GM21825 (cell line): ENCODE data around the gene INTS1.
"Not testable (repeated sequence)": the region's sequence is repeated elsewhere in the genome, so short reads cannot be mapped to it uniquely, and the experiment has no call there.

Source experiments
- ATAC-seq: cut with Tn5 transposase; IDR thresholded peaks from one replicate; pipeline ENCODE4 v1.9.1; 2021; ENCODE audit warnings: mild to moderate bottlenecking, moderate library complexity; ENCODE audit not compliant: unreplicated experiment

INTS1 gene

DNA sequence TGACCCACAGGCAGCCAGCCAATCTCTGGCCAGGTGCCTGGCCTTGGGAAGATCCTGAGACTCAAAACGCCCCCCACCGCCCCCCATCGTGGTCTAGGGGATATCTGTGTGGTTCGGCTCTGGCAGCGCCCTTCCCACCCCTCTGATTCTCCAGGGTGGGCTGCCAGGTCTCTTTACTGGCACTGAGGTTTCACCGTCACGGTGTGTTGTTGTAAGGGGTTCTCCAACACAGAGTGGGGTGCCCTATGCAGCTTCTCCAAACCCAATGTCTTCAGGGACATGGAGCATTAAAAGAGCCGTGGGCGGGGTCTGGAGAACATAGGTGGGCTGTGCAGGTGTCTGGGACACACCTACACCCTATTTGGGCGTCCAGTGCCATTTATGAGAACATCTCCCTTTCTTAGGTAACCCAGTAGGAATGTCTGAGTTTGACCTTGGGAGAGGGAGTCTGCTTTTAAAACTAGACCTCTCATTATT lies 27.8 kb upstream of the INTS1 start:
- ATAC-seq, result no peak

GRCh38 chr7:1531263-1531978 lies 27.2 kb upstream of the INTS1 start:
- no peak for ATAC-seq

- no peak for ATAC-seq
These were observed 26.7 kb upstream of the INTS1 start for GRCh38 chr7:1530946-1531262.

- ATAC-seq, result no peak
These were observed 25.4 kb upstream of the INTS1 start for GRCh38 chr7:1529383-1530116.

- ATAC-seq, result no peak
These were observed 22.1 kb upstream of the INTS1 start for GRCh38 chr7:1526271-1526754.

GRCh38 chr7:1525409-1525808 lies 21.2 kb upstream of the INTS1 start:
- ATAC-seq, result no peak

DNA sequence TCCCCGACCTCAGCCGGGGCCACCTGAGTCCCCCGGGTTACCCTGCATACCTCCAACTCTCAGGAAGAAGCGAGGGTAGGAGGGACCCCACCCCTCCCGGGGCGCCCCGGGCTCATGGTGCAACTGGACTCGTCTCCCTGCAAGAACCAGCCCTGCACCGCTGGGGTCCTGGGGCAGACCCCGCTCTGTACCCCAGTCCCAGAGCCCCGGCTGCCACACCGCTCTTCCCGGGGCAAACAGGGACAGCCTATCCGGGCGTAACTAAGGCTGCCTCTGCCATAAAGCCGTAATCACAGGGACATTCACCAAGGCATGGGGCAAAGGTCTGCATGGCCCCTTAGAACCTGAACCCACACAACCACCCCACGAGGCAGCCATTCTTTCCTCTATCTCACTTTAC lies 19.7 kb upstream of the INTS1 start:
- no peak for ATAC-seq

DNA sequence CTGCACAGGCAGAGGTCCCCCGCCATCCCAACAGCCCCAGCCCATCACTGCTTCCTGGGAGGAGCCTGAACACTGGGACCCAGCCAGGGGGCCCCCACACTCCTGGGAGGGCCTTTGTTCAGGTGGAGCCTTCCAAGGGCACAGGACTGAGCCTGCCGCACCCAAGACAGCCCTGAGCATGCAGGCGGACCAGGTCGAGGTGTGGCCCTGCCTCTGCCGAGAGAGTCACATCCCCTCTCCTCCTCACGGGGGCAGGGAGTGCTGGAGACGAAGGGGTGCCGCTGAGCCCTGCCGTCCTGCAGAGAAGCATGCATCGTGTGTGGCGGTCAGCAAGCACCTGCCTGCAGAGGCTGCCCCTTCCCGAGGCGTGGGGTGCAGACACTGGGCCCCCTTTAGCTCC lies 19.0 kb upstream of the INTS1 start:
- ATAC-seq, result no peak

DNA sequence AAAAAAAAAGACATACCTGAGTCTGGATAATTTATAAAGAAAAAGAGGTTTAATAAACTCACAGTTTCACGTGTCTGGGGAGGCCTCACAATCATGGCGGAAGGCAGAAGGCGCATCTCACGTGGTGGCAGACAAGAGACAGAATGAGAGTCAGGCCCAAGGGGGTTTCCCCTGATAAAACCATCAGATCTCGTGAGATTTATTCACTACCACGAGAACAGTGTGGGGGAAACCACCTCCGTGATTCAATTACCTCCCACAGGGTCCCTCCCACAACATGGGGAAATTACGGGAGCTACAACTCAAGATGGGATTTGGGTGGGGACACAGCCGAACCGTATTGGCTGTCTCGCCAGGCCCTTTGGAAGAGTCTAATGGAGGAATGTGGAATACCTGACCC lies 17.3 kb upstream of the INTS1 start:
- ATAC-seq, result no peak

DNA sequence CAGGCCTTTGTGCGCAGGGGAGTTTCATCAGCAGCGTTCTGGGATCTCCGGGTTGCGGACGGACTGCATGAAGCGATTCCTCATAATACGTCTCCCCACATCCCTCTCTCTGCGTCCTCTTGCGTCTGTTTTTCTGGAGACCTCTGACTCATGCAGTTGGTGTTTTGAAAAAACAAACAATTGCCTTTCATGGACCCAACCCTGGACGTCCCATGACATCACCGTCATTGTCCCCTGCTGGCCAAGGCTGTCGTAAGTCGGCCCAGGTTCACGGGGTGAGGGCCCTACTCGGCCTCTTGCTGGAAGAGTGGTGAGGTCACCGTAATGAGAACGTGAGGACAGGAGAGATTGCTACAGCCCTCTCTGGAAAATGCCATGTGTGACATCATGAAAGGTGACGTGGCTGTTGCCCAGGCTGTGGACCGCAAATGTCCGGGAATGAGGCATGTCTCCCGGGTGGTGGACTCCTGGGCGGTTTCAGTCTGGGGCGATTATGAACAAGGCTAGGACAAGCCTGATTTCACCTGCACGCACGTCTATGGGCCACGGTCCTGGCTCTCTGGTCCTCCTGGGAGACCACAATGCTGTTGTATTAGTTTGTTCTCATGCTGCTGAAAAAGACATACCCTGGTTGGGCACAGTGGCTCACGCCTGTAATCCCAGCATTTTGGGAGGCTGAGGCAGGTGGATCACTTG lies 16.5 kb upstream of the INTS1 start:
- no peak for ATAC-seq

- not testable (repeated sequence) for ATAC-seq
These were observed 15.2 kb upstream of the INTS1 start for GRCh38 chr7:1519322-1519922.

GRCh38 chr7:1516586-1517251 lies 12.5 kb upstream of the INTS1 start:
- no peak for ATAC-seq

DNA sequence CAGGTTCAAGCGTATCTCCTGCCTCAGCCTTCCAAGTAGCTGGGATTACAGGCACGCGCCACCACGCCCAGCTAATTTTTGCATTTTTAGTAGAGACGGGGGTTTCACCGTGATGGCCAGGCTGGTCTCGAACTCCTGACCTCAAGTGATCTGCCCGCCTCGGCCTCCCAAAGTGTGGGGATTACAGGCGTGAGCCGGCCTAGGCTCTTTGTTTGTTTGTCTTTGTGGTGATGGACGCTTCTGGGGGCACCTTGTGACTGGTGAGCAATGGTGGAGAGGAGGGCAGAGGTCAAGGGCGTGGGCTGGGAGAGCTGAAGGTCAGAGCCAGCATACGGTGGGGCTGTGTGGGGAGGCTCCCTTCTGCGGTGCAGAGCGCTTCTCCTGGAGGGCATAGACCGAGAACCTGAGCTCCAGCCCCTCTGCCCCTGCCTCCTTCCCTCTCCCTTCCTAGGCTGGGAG lies 11.3 kb upstream of the INTS1 start:
- not testable (repeated sequence) for ATAC-seq

GRCh38 chr7:1514995-1515401 lies 10.8 kb upstream of the INTS1 start:
- no peak for ATAC-seq

- no peak for ATAC-seq
These were observed 10.2 kb upstream of the INTS1 start for GRCh38 chr7:1514407-1514806.

DNA sequence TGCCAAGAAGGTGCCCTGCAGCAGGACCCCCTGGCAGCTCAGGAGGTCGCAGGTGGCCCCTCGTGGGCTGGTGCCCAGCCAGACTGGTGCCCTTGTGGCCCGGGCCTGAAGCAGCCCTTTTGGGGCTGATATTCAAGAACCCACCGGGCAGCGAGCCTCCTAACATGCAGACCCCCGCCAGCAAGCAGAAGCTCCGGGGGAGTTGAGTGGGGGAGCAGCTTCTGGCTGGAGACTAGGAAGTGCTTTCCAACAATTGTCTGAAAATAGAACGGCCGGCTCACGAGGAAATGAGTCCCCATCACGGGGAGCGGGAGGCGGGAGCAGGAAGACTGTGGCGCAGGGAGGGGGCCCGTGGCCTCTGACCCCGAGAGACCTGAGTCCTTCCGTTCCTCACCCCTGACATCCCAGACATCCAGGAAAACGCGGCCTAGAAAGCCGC lies 9.5 kb upstream of the INTS1 start:
- ATAC-seq, result no peak

DNA sequence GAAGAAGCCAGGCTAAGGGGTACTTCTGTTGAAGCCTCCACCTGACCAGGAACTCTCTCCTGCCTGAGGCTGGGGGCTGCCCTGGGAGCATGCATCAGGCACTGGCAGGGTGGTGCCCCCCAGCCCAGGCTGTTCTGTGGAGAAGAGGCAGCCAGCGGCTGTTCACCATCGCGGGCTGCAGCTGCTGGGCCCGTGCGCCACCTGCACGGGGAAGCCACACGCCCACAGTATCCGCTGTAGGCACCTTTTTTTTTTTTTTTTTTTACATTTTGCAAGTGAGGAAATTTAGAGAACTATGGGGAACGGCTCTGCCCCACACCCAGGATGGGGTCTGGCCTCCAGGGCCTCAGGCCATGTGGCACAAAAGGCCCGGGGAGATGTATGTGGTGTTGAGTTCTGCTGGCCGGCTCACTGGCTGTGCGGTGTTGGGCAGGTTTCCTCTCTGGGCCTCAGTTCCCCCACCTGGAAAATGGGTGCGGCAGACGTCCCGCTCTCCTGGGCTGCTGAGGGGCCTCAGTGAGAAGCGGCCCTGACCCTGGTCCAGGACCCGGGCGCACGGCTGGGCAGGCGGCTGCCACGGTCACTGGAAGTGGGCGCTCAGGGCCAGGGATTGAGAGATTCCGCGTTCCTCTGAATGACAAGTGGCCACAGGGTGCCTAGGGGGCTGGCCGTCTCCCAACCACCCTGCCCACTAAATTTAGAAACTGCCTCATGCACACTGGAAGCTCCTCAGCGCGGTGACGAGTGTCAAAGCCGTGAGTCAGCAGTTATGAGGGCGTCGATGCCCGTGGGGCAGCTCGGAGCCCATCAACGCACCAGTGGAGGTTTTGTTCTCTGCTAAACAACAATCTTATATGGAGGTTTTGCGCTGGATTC lies 8.8 kb upstream of the INTS1 start:
- ATAC-seq, result peak; percentile 46

- ATAC-seq, result no peak
These were observed 7.5 kb upstream of the INTS1 start for GRCh38 chr7:1511444-1512422.

- ATAC-seq, result no peak
These were observed 6.6 kb upstream of the INTS1 start for GRCh38 chr7:1510780-1511154.
